ENCODE results near the gene MGAT3.

MGAT3 gene

GRCh38 chr22:39450258-39450955, 6.4 kb upstream of the MGAT3 start:
- DNase-seq (ENCODE audit: low spot score), result no peak

DNA sequence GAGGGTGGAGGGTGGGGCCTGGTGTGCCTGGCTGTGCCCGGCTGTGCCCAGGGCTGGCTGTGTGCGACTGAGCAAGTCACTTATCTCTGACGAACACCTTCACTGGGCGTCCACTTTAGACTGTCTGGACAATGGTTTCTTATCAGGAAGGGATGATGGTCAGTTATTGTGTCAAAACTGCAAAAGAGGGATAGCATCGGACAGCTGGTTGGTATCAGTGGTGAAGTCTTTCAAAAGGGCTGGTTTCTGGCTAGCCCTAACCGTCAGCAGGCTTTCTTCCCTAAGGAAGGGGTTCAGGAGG, 4.1 kb upstream of the MGAT3 start:
- no peak for DNase-seq (ENCODE audit: low spot score)

DNA sequence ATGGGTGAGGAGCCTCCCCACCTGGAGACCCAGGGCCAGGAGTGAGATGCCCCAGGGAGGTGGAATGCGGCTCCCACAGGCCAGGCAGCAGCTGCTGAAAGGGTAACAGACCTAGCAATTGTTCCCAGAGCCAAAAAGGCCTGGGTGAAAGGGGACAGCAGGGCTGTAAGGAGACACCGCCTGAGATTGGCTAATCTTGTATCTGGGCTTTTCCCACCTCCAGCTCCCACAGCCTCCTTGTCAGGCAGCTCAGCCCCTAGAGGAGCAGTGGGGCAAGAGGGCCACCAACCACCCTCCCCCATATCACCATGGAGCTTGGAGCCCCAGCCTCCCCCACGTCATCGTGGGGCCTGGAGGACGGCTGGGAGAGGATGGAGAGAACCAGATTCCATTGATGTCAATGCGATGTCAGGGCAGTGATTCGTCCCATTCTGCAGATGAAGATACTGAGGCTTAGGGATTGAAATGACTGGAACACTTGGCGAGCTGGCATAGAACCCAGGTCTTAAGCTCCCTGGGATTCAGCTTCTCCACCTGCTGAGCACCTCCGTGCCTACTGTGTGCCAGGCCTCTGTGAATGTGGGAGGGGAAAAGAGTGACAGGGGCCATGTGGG, 2.9 kb upstream of the MGAT3 start:
- DNase-seq (ENCODE audit: low spot score), result no peak

GRCh38 chr22:39454385-39454871, 2.4 kb upstream of the MGAT3 start:
- DNase-seq (ENCODE audit: low spot score), result no peak

DNA sequence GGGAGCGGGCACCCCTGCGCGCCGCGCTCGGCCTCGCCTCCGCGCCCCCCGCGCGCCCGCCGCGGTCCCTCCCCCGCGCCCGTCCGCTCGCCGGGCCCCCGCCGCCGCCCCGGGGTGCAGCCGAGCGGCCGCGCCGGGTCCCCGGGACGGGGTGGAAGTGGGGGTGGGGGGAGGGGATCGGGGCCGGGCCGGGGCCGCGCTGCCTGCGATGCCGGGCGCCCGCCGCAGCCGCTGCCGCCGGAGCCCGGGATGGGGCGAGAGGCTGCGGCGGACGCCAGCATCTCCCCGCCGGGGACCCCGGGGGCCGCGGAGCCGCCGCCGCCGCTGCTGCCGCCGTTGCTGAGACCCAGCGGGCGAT, 365 bp downstream of the MGAT3 start:
- no peak for DNase-seq (ENCODE audit: low spot score)

- peak; percentile 70 for DNase-seq (ENCODE audit: low spot score)
Observed at GRCh38 chr22:39457556-39458443, 988 bp downstream of the MGAT3 start.

DNA sequence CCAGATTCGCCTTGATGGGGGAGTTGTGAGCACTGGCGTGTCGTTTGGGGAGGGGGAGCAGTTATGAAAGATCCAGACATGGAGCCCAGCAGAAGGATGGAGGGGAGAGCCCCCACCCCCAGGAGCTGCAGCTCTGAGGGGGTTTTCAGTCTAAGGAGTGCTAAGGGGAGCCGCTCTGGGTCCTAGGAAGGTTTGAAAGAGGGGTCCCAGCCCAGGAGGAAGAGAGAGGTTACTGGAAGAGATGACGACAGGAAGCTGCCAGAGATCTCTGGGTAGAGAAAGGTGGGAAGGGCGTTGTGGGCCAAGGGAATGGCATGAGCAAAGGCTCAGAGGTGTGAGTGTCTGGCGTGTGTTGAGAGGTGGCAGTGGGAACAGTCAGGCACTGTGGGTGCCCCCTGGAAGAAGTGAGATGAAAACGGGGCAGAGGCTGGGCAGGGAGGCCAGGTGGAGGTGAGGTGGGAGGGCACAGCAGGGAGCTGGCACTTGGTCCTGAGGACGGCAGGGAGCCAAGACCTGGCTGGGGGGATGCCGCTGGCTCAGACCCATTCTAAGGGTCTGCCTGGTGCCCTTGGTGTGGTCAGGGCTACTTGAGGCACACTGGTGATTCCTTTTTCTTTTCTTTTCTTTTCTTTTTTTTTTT, 1.8 kb downstream of the MGAT3 start:
- no peak for DNase-seq (ENCODE audit: low spot score)

- DNase-seq (ENCODE audit: low spot score), result peak; percentile 83
Observed at GRCh38 chr22:39459681-39460080, 2.9 kb downstream of the MGAT3 start.

- no peak for DNase-seq (ENCODE audit: low spot score)
Observed at GRCh38 chr22:39462443-39463221, 5.8 kb downstream of the MGAT3 start.

GRCh38 chr22:39463277-39463676, 6.5 kb downstream of the MGAT3 start:
- no peak for DNase-seq (ENCODE audit: low spot score)

DNA sequence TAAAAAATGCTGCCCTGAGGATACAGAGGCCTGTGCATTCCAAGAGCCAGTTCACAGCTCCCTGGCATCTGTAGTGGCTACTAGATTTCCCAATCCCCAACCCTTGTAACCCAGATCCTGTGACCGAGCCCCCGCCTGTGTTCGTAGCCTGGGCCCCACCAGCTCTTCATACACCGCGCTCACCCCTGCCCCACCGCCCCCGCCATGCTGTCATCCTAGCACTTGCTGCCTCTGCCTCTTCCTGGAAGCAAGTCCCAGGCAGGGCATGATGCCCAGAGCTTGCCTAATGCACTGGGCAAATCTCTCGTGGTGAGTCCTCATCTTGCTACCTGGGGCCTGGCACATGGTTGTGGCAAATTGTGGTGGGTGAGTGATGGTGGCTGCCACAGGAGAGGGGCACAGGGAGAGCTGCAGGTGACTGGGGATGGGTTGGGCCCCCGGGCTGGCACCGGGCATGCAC, 7.1 kb downstream of the MGAT3 start:
- peak; percentile 87 for DNase-seq (ENCODE audit: low spot score)

DNA sequence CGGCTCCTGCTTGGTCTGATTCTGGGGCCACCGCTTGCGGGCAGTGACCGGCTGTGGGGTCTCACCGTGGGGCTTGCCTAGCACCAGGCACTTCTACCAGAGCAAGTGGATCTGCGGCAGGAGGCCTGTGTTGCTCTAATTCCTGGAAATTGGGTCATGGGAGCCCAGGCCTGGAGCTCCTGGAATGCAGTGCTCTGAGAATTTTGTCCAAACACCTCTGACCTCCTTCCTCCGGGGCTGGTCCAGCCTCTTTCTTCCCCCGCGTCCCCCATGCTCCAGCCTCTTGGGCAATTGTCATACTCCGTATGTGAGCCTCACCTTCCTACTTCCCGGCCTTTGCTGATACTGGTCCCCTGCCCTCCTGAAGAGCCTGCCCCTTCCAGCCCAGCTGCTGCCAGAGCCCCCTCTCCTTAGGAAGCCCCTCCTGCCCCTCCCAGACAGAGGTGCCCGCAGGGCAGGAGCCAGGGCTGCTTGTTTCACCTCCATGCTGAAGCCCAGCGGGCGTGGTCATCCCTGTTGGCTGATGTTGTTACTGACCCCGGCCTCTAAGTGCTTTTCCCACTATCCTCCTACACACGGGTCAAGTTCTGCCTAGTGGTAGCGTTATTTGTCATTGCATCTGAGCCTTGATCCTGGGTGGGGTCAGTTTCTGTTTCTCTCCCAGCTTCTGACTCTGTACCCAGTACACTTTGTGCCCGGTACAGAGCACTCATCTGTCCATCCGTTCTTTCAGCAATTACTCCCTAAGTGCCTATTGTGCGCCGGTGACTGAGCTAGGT, 9.6 kb downstream of the MGAT3 start:
- DNase-seq (ENCODE audit: low spot score), result peak; percentile 55

DNA sequence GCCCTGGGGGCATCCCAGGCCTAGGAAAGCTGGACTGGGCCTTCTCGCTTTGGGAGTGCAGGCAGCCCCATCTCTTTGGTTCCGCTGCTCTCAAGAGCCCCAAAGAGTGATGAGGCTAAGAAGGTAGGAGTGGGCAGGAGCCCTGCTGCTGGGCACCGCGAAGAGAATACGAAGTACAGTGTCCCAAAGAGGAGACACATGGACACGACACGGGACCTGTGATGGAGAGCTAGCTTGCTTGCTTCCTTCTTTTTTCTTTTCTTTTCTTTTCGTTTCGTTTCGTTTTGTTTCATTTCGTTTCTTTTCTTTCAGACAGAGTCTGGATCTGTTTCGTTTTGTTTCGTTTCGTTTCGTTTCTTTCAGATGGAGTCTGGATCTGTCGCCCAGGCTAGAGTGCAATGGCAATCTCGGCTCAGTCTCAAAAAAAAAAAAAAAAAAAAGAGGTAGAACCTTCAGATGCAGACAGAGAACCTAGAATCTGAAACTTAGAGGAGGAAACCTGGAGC, 10.6 kb downstream of the MGAT3 start:
- DNase-seq (ENCODE audit: low spot score), result no peak

DNA sequence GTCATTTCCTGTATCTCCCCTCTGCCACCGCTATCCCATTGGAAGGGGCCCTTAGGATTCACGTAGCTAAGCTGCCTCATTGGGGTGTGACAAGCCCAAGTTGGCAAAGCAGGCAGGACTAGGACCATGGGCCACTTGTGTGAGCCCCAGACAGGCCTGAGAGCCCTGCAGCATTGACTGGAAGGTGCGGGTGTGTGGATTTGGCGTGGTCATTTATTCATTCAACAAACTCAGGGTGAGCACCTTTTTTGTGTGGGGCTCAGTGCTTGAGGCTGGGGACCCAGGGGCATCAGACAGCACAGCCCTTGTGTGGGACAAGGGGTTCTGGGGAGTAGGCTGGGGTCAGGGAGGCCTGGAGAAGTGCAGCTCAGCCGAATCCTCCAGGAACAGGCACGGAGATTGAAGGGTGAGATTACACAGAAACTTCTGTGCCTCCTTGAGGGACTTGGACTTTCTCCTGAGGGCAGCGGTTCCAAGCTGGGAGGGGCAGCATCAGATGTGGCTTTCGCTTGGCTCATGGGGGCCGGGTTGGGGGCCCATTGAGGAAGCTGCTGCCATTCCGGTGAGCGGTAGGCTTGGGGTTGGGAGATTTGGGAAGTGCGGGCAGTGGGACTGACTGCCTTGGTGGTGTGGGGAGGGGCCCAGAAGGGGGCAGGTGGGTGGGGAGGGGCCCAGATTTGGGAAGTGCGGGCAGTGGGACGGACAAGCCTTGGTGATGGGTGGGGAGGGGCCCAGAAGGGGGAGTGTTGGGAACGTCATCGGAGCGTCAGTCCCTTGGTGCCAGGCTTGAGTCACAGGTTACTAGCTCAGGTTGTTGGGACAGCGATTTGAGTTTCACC, 11.9 kb downstream of the MGAT3 start:
- DNase-seq (ENCODE audit: low spot score), result no peak

GRCh38 chr22:39469326-39469680, 12.5 kb downstream of the MGAT3 start:
- peak; percentile 59 for DNase-seq (ENCODE audit: low spot score)

GRCh38 chr22:39469681-39470450, 13.1 kb downstream of the MGAT3 start:
- DNase-seq (ENCODE audit: low spot score), result no peak

- DNase-seq (ENCODE audit: low spot score), result no peak
Observed at GRCh38 chr22:39470451-39471291, 13.9 kb downstream of the MGAT3 start.

All from cerebellar cortex (tissue), 1 donor.